Middle frontal gyrus (tissue), 1 donor: ENCODE results near the gene PLCG2.

Source experiments
- DNase-seq: peaks from one replicate; pipeline ENCODE4 v3.0.0-alpha.2; 2015; ENCODE audit warnings: low spot score; ENCODE audit errors: extremely low spot score

The PLCG2 gene

GRCh38 chr16:81843683-81844082 lies 64.6 kb downstream of the PLCG2 start:
- DNase-seq = no peak

- no peak for DNase-seq
These were observed 67.0 kb downstream of the PLCG2 start for GRCh38 chr16:81846105-81846504.

GRCh38 chr16:81848306-81848853 lies 69.3 kb downstream of the PLCG2 start:
- DNase-seq = no peak

GRCh38 chr16:81850197-81850944 lies 71.3 kb downstream of the PLCG2 start:
- DNase-seq = no peak

- no peak for DNase-seq
These were observed 73.3 kb downstream of the PLCG2 start for GRCh38 chr16:81852347-81852746.

GRCh38 chr16:81855552-81856153 lies 76.6 kb downstream of the PLCG2 start:
- DNase-seq = no peak

GRCh38 chr16:81860287-81861266 lies 81.5 kb downstream of the PLCG2 start:
- no peak for DNase-seq

GRCh38 chr16:81861503-81861902 lies 82.4 kb downstream of the PLCG2 start:
- DNase-seq = no peak

GRCh38 chr16:81861915-81862314 lies 82.8 kb downstream of the PLCG2 start:
- no peak for DNase-seq

- DNase-seq = no peak
These were observed 84.7 kb downstream of the PLCG2 start for GRCh38 chr16:81863630-81864352.

GRCh38 chr16:81864646-81865382 lies 85.7 kb downstream of the PLCG2 start:
- DNase-seq = no peak

GRCh38 chr16:81866820-81867440 lies 87.8 kb downstream of the PLCG2 start:
- no peak for DNase-seq

GRCh38 chr16:81868057-81868748 lies 89.1 kb downstream of the PLCG2 start:
- no peak for DNase-seq

GRCh38 chr16:81869326-81869725 lies 90.2 kb downstream of the PLCG2 start:
- DNase-seq = no peak

GRCh38 chr16:81873206-81873605 lies 94.1 kb downstream of the PLCG2 start:
- no peak for DNase-seq

GRCh38 chr16:81873843-81874752 lies 95.0 kb downstream of the PLCG2 start:
- DNase-seq = no peak

- DNase-seq = no peak
These were observed 96.4 kb downstream of the PLCG2 start for GRCh38 chr16:81875461-81875860.

GRCh38 chr16:81876273-81876900 lies 97.3 kb downstream of the PLCG2 start:
- DNase-seq = no peak
